PC-3 (cell line): Measurements from ENCODE around the gene COL19A1. TPM values are rescaled to one million over a fixed set of nuclear protein-coding genes. Genes with fewer than 3 reads are reported as not detected.

Experiments
- ATAC-seq: fragments of 200-7000 bp; cut with Tn5 transposase; 2 replicates; pipeline ENCODE4 v1.9.1; 2020; ENCODE audit warnings: mild to moderate bottlenecking, moderate library complexity
- BruUV-seq: library from RNA; stranded (reverse); fragments of 400-500 nt; replicated peaks from 2 replicates; lab custom pipeline; 2021; lab: Mats Ljungman, UMichigan
- CTCF ChIA-PET: fragments of 300-600 bp; sonication (Branson Sonifier 250); formaldehyde crosslinking; loops from one replicate; lab custom pipeline; 2022; ENCODE audit warnings: antibody characterized with exemption; lab: Charles Lee
- POLR2A ChIA-PET: fragments of 300-600 bp; sonication (Branson Sonifier 250); formaldehyde crosslinking; loops from one replicate; lab custom pipeline; 2022; ENCODE audit warnings: antibody characterized with exemption; ENCODE audit not compliant: unreplicated experiment; lab: Charles Lee
- DNase-seq: peaks from one replicate; pipeline ENCODE4 v3.0.0-alpha.2; 2015
- H2AFZ ChIP-seq: fragments of 300-600 bp; sonication (generic); 2 replicates; pipeline ENCODE4 v1.6.0; 2016; ENCODE audit warnings: antibody characterized with exemption, low read length
- H3F3A ChIP-seq: fragments of 300-600 bp; sonication (generic); one replicate; pipeline ENCODE4 v1.6.0; 2017; ENCODE audit warnings: antibody characterized with exemption, low read length, control low read depth, mild to moderate bottlenecking; ENCODE audit not compliant: unreplicated experiment
- H3K27ac ChIP-seq: fragments of 300-600 bp; sonication (generic); 2 replicates; pipeline ENCODE4 v1.5.1; 2016; ENCODE audit warnings: mild to moderate bottlenecking, low read length
- H3K27me3 ChIP-seq: fragments of 300-600 bp; sonication (generic); 2 replicates; pipeline ENCODE4 v1.6.1; 2016; ENCODE audit warnings: low read length, mixed read lengths
- H3K36me3 ChIP-seq: fragments of 300-600 bp; sonication (generic); 2 replicates; pipeline ENCODE4 v1.6.1; 2016; ENCODE audit warnings: low read depth, mixed run types, low read length, mixed read lengths
- H3K4me1 ChIP-seq: fragments of 300-600 bp; sonication (generic); 2 replicates; pipeline ENCODE4 v1.5.1; 2016; ENCODE audit warnings: low read length; ENCODE audit not compliant: insufficient read depth
- H3K4me2 ChIP-seq: fragments of 300-600 bp; sonication (generic); 2 replicates; pipeline ENCODE4 v1.6.0; 2016; ENCODE audit warnings: low read length
- H3K4me3 ChIP-seq: fragments of 300-600 bp; sonication (generic); 2 replicates; pipeline ENCODE4 v1.5.1; 2016; ENCODE audit warnings: mild to moderate bottlenecking, low read length, mixed read lengths
- H3K79me2 ChIP-seq: fragments of 300-600 bp; sonication (generic); 2 replicates; pipeline ENCODE4 v1.6.1; 2017; ENCODE audit warnings: low read length, mixed read lengths
- H3K9ac ChIP-seq: fragments of 300-600 bp; sonication (generic); 2 replicates; pipeline ENCODE4 v1.6.0; 2016; ENCODE audit warnings: mild to moderate bottlenecking, low read length
- H3K9me2 ChIP-seq: fragments of 300-600 bp; sonication (generic); replicated peaks from 2 replicates; pipeline ENCODE4 v1.6.1; 2016; ENCODE audit warnings: mixed run types, low read length, mixed read lengths
- H3K9me3 ChIP-seq: fragments of 300-600 bp; sonication (generic); 2 replicates; pipeline ENCODE4 v1.6.1; 2016; ENCODE audit warnings: low read length, mixed read lengths
- H4K20me1 ChIP-seq: fragments of 300-600 bp; sonication (generic); 2 replicates; pipeline ENCODE4 v1.6.1; 2016; ENCODE audit warnings: low read length, mixed read lengths
- CTCF ChIP-seq: fragments of 300-600 bp; sonication (generic); conservative IDR thresholded peaks from 2 replicates; pipeline ENCODE4 v1.5.1; 2017; ENCODE audit warnings: antibody characterized with exemption, low read depth, mild to moderate bottlenecking, low read length
- EZH2 ChIP-seq: fragments of 300-600 bp; sonication (generic); IDR thresholded peaks from one replicate; pipeline ENCODE4 v1.6.1; 2017; ENCODE audit warnings: antibody characterized with exemption, mild to moderate bottlenecking, low read length; ENCODE audit not compliant: unreplicated experiment
- EZH2phosphoT487 ChIP-seq: fragments of 300-600 bp; sonication (generic); IDR thresholded peaks from 2 replicates; pipeline ENCODE4 v1.6.1; 2018; ENCODE audit warnings: mild to moderate bottlenecking, antibody characterized with exemption, low read length, borderline replicate concordance
- intact Hi-C: fragments of 100-400 bp; cut with micrococcal nuclease; formaldehyde crosslinking; loops from 2 replicates; pipeline ENCODE4 v1.9.0; 2023
- total RNA-seq: library from RNA; depleted of rRNA; stranded (reverse); fragments of >200 nt; gene quantifications from 2 replicates; pipeline ENCODE4 v1.2.3, GENCODE V29; 2014

COL19A1 gene
- total RNA-seq, 1 experiment from 2014 or later, result not detected

DNA sequence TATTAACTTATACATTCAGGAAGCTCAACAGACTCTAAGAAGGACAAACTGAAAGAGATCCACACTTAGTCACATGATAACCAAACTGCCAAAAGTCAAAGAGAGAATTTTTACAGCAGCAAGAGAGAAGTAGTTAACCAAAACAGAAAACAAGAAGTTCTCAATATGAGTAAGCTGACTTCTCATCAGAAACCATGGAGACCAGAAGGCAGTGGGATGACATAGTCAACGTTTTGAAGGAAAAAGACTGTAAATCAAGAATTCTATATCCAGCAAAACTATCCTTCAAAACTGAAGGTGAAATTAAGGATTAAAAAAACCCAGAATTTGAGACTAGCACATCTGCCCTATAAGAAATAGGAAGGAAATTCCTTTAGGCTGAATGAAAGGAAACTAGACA, 60.4 kb downstream of the COL19A1 start:
- H2AFZ ChIP-seq, result no peak overlapping the region
- BruUV-seq, result no TSS peak
- DNase-seq (no peak), ATAC-seq (no peak)
- no peaks in the 10 kb centered on the region for H3K4me1 ChIP-seq
- H3K9me3 ChIP-seq, result no peaks in the 10 kb centered on the region
- H3K4me2 ChIP-seq, result no peak overlapping the region
- H3K9ac ChIP-seq, result no peak overlapping the region
- ChIA-PET POLR2A (no interaction called here), CTCF (no interaction called here)
- intact Hi-C loops, result no loop called here
- H3F3A ChIP-seq, result no peaks in the 10 kb centered on the region
- TF ChIP-seq EZH2phosphoT487 (no peak), CTCF (no peak), EZH2 (no peak)
- no peak overlapping the region for H3K4me3 ChIP-seq
- no peaks in the 10 kb centered on the region for H3K79me2 ChIP-seq
- H4K20me1 ChIP-seq, result no peaks in the 10 kb centered on the region
- H3K36me3 ChIP-seq, result no peaks in the 10 kb centered on the region
- no peaks in the 10 kb centered on the region for H3K9me2 ChIP-seq
- no peak overlapping the region for H3K27ac ChIP-seq
- no peaks in the 10 kb centered on the region for H3K27me3 ChIP-seq

GRCh38 chr6:69933239-69933638, 66.9 kb downstream of the COL19A1 start:
- BruUV-seq, result no TSS peak
- Histone ChIP-seq H3K27ac (no peak overlapping the region), H4K20me1 (no peaks in the 10 kb centered on the region), H3F3A (no peaks in the 10 kb centered on the region), H3K9me3 (no peaks in the 10 kb centered on the region), H3K9me2 (no peaks in the 10 kb centered on the region), H3K79me2 (no peaks in the 10 kb centered on the region), H3K36me3 (no peaks in the 10 kb centered on the region), H3K27me3 (no peaks in the 10 kb centered on the region), H3K4me3 (no peak overlapping the region), H3K4me2 (no peak overlapping the region), H3K9ac (no peak overlapping the region), H2AFZ (no peak overlapping the region), H3K4me1 (no peaks in the 10 kb centered on the region)
- ATAC-seq (no peak), DNase-seq (no peak)
- intact Hi-C loops, result no loop called here
- ChIA-PET CTCF (no interaction called here), POLR2A (no interaction called here)
- TF ChIP-seq EZH2, result no peak
- no peak for TF ChIP-seq CTCF
- TF ChIP-seq EZH2phosphoT487, result no peak

- POLR2A ChIA-PET, result no interaction called here
- Histone ChIP-seq H3K9me2 (no peaks in the 10 kb centered on the region), H2AFZ (no peak overlapping the region), H3F3A (no peaks in the 10 kb centered on the region), H3K4me2 (no peak overlapping the region), H3K27ac (no peak overlapping the region), H4K20me1 (no peaks in the 10 kb centered on the region), H3K9me3 (no peaks in the 10 kb centered on the region), H3K4me3 (no peak overlapping the region), H3K4me1 (no peaks in the 10 kb centered on the region), H3K79me2 (no peaks in the 10 kb centered on the region), H3K9ac (no peak overlapping the region), H3K27me3 (no peaks in the 10 kb centered on the region), H3K36me3 (no peaks in the 10 kb centered on the region)
- CTCF ChIA-PET, result no interaction called here
- TF ChIP-seq EZH2 (no peak), EZH2phosphoT487 (no peak), CTCF (no peak)
- no TSS peak for BruUV-seq
- intact Hi-C loops, result no loop called here
- ATAC-seq (no peak), DNase-seq (no peak)
Observed at GRCh38 chr6:69935079-69935478, 68.7 kb downstream of the COL19A1 start.
